ENCODE measurements around the gene ZMAT5.

DNA sequence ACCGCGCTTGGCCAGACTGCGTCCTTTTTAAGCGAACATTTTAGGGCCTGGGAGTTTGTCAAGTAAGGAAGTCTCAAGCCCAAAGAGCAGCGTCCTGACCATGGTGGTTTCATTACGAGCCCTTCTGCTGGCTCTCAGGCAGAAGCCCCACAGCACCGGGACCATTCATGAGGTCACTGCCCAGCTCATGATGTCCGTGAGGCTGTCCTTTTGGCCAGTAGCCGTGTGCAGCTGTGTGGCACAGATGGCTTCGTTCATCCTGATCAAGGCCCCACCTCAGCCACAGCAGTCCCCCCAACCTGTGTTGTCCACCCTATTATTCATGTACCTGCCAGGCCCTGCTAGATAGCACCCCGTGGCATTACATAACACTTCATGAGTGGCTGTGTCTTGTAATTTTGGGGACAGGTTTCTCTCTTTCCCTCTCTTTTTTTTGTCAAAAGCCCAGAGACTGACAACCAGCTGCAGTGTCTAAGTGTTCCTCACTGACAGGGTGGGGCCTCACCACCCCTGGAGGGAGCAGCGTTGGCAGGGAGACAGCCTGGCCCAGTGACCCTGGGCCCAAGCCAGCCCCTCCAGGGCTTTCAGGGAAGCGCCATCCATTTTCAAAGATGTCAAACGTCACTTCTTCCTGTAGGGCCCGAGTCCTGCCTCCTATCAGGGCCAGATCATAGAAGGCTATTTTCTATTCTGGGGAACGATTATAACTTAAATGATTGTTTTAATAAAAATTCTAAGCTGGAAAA lies 68.8 kb downstream of the ZMAT5 start:
- TF ChIP-seq, protein P1, sequence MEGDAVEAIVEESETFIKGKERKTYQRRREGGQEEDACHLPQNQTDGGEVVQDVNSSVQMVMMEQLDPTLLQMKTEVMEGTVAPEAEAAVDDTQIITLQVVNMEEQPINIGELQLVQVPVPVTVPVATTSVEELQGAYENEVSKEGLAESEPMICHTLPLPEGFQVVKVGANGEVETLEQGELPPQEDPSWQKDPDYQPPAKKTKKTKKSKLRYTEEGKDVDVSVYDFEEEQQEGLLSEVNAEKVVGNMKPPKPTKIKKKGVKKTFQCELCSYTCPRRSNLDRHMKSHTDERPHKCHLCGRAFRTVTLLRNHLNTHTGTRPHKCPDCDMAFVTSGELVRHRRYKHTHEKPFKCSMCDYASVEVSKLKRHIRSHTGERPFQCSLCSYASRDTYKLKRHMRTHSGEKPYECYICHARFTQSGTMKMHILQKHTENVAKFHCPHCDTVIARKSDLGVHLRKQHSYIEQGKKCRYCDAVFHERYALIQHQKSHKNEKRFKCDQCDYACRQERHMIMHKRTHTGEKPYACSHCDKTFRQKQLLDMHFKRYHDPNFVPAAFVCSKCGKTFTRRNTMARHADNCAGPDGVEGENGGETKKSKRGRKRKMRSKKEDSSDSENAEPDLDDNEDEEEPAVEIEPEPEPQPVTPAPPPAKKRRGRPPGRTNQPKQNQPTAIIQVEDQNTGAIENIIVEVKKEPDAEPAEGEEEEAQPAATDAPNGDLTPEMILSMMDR (IDR thresholded peaks at IDR 0.05): no peak
- TF ChIP-seq POLR2A (IDR thresholded peaks at IDR 0.05): no peak
